Activated CD8-positive, alpha-beta memory T cell treated with anti-CD3 and anti-CD28 coated beads for 24 hours (primary cell): ENCODE data around the gene TFB2M.
"Not testable (repeated sequence)": the region's sequence is repeated elsewhere in the genome, so short reads cannot be mapped to it uniquely, and the experiment has no call there.

Experiments used
- DNase-seq: peaks from one replicate; pipeline ENCODE4 v3.0.0-alpha.2; 2020

The TFB2M gene

DNA sequence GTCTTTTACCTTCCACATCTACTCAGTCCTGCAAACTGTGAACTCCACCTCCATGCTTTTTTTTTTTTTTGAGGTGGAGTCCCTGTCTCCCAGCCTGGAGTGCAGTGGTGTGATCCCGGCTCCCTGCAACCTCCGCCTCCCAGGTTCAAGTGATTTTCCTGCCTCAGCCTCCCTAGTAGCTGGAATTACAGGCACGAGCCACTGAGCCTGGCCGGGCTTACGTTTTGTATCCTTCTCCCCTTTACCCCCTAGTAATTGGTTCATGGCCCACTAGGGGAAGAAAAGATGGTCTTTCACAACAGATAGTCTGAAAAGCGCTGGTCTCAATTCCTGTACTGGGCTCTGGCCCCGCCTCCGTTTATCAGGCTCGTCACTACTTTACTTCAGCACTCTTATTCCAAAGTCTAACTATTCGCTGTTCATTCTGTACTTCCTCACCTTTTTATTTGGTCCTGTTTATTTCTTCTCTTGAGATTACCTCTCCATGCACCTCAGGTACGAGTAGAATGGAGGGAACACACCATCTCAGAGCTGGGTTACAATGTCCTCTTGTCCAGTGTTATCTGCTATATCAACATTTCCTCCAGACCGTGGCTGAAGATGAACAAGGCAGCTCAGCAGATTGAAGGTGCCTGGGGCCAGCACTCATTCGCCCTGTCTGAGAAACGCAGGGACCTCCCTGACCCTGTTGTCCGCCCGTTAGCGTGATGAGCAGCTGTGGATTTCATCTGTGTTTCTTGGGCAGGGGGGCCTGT is 16.4 kb upstream of the TFB2M start:
- DNase-seq: no peak

GRCh38 chr1:246580497-246581370 is 14.7 kb upstream of the TFB2M start:
- DNase-seq: no peak

GRCh38 chr1:246579818-246580217 is 13.8 kb upstream of the TFB2M start:
- DNase-seq: no peak

DNA sequence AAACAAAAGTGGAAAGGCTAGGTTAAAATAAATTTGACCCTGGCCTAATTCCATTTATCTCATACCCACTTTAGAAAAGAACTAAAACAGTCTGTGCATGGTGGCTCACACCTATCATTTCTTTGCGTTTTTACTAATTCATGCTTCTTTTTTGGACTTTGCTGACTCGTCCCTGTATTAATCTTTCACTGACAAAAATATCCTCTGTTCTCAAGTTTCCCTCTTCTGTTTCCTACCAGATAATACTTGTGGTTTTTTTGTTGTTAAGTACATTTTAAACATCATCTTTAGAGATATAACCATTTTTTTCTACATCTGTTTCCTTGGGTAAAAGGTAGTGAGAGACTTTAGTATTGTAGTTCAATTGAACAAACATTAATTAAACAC is 11.7 kb upstream of the TFB2M start:
- no peak for DNase-seq

DNA sequence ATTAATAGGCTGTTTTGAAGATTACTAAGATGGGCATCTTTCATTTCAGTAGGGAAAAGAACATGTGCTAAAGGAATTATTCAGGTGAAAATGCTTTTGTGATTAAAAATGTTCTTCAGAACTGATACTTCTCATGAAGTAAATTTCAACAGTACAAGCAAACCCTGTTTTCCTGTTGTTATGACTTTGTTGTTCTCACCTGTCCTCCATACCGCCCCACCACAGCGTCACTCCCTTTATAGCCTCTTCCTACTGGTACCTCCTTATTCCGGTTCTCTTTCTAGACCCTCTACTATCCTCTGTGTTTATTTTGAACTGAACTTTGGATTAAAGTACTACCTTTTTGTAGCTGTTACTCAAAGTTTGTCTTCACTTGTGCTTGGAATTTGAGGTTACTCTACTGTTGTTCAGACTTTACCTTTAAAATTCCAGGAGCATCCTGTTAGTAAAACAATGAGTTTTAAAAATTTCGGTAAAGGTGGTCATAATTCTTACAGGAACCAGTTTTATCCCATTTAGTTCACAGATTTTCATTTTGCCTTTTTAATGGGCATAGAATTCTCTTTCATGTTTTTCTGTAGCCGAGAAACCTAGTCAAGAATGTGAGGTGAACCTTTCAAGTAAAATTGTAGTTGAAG is 11.1 kb upstream of the TFB2M start:
- DNase-seq: no peak

- no peak for DNase-seq
These were observed 10.6 kb upstream of the TFB2M start for GRCh38 chr1:246576709-246577032.

GRCh38 chr1:246573491-246573890 is 7.4 kb upstream of the TFB2M start:
- DNase-seq: no peak

- DNase-seq: no peak
These were observed 6.7 kb upstream of the TFB2M start for GRCh38 chr1:246572785-246573184.

DNA sequence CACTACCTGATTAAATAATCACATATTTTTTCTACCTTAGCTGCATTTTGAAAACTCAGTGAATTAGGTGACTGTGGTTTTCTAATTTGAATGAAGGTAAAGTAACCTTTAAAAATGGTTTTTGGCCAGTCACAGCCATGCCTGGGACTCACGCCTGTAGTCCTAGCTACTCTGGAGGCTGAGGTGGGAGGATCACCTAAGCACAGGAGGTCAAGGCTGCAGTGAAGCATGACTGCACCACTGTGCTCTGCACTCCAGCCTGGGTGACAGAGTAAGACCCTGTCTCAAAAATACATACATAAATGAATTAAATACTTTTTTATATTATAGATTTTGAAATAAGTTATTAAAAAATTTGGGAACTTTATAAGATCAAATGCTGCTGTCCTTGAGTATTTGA is 5.9 kb upstream of the TFB2M start:
- DNase-seq: no peak

DNA sequence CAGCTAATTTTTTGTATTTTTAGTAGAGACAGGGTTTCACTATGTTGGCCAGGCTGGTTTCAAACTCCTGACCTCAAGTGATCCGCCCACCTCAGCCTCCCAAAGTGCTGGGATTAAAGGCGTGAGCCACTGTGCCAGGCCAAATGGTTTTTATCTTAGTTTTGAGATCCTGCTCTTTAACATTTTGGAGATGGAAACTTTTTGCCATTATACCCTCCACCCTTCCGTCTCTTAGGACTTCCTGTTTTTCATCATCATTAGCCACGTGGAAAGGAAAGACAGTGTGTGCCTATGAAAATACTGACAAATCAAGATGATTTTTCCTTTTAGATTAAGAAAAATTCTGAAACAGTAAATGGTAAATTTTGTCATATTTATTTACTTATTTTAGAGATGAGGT is 5.2 kb upstream of the TFB2M start:
- not testable (repeated sequence) for DNase-seq

GRCh38 chr1:246569248-246570238 is 3.5 kb upstream of the TFB2M start:
- DNase-seq: no peak

DNA sequence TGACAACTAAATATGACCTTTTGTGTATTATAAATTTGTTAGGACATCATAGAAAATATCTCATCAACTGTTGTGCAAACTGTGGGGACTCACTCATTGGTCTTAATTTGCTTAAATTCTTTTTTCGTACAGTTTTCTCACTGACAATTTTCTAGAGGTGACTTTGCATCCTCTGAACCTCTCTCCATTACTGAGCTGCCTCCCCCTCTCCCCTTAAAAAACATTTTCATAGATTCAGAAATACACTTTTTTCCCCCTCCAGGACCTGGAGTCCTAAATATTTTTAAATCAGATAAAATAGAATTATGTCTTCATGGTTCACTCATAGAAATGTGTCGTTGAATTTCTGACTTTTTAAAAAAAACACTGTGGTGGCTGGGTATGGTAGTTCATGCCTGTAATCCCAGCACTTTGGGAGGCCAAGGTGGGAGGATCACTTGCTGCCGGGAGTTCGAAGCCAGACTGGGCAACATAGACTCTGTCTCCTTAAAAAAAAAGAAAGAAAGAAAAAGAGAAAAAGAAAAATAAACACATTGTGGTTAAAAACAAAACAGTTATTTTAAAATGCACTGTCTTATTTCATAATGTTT is 1.7 kb upstream of the TFB2M start:
- DNase-seq: no peak

GRCh38 chr1:246566813-246567645 is 968 bp upstream of the TFB2M start:
- DNase-seq: no peak

- DNase-seq: no peak
These were observed 322 bp downstream of the TFB2M start for GRCh38 chr1:246565751-246566127.

DNA sequence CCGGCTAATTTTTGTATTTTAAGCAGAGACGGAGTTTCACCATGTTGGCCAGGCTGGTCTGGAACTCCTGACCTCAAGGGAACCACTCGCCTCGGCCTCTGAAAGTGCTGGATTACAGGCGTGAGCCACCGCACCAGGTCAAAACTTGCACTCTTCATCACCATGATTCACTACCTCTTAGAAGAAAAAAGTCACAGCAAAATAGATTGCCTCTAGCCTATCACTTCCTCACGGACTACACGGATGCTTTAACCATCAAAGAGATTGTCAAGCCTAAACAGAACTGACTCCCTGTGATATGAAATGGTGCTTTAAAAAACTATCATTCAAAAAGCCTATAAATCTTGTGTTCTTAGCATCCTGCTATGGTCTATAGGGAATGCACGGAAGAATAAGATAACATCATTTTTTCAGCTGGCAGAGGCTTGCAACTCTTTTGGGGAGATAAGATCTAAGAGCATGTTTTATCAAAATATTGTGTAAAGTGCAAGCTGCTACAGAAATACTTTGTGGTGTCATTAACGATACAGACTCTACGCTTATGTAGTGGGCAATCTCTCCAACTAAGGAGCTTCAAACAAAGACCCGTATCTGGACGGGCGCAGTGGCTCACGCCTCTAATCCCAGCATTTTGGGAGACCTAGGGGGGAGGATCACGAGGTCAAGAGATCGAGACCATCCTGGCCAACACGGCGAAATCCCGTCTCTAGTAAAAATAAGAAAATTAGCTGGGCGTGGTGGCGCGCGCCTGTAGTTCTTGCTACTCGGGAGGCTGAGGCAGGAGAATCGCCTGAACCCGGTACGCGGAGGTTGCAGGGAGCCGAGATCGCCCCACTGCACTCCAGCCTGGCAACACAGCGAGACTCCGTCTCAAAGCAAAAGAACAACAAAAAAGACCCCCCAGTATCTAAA is 966 bp downstream of the TFB2M start:
- DNase-seq: no peak

DNA sequence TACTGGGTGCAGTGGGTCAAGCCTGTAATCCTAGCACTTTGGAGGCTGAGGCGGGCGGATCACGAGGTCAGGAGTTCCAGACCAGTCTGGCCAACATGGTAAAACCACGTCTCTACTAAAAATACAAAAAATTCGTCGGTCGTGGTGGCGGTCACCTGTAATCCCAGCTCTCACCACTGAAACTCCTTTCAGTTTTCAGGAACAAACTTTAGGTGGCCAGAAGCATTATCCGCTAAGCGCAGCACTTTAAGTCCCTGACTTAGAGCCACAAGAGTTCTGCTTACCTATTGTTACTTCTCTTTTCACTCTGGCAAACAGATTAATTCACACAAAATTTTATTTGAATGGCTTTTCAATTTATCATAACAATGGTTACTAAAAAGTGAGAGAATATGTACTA is 5.2 kb downstream of the TFB2M start:
- DNase-seq: not testable (repeated sequence)

DNA sequence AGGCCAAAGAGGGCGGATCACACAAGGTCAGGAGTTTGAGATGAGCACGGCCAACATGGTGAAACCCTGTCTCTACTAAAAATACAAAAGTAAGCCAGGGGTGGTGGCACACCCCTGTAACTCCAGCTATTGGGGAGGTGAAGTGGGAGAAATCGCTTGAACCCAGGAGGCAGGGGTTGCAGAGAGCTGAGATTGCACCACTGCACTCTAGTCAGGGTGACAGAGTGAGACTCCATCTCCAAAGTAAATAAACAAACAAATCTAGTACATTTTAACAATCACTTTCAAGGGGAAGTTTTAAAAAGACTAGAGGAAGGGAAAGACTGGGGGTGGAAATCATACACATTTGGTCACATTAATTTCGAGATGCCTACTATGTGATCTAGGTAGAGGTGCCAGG is 6.8 kb downstream of the TFB2M start:
- DNase-seq: no peak

GRCh38 chr1:246558041-246558440 is 8.0 kb downstream of the TFB2M start:
- DNase-seq: no peak

DNA sequence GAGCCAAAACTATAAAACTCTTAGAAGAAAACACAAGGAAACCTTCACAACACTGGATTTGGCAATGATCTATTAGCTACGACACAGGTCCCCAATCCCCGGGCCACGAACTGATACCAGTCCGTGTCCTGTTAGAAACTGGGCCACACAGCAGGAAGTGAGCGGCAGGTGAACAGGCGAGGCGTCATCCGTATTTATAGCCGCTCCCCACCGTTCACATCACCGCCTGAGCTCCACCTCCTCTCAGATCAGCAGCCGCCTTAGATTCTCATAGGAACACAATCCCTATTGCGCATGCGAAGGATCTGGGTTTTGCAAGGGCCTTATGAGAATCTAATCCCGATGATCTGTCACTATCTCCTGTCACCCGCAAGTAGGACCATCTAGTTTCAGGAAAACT is 11.9 kb downstream of the TFB2M start:
- DNase-seq: no peak

DNA sequence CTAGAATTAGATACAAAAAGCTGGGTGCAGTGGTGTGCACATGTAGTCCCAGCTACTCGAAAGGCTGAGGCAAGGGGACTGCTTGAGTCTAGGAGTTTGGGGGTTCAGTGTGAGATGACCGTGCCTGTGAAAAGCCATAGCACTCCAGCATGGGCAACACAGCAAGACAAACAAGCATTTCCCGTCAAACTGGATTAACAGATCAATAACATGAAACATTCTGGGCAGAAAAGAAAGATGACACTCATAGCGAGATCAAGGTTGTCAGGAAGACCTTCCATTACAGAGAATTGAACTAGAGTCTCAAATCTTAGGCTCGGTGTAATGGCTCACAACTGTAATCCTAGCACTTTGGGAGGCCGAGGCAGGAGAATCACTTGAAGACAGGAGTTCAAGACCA is 14.0 kb downstream of the TFB2M start:
- DNase-seq: no peak
